K562 (cell line): ENCODE data around the gene ORC5. TPM values are rescaled to one million over a fixed set of nuclear protein-coding genes. Genes with fewer than 3 reads are reported as not detected.

Experiments
- ATAC-seq: fragments of 200-7000 bp; cut with Tn5 transposase; 3 replicates; pipeline ENCODE4 v1.9.1; 2020; ENCODE audit warnings: moderate library complexity
- BruUV-seq: library from RNA; stranded (reverse); fragments of 400-500 nt; replicated peaks from 2 replicates; lab custom pipeline; 2021; lab: Mats Ljungman, UMichigan
- CTCF ChIA-PET: fragments of 300-600 bp; formaldehyde crosslinking; extraction: SDS; loops from one replicate; lab custom pipeline; 2021; ENCODE audit warnings: low intra/inter-chr PET ratio; lab: Yijun Ruan, JAX
- POLR2A ChIA-PET: fragments of 300-600, 350-650 bp; sonication (Branson Sonifier 250); formaldehyde crosslinking; extraction: SDS; loops from one replicate; lab custom pipeline; 2021; ENCODE audit warnings: antibody characterized with exemption, inconsistent platforms; lab: Yijun Ruan, JAX
- DNase-seq, 4 experiments: peaks; one replicate each; pipeline versions ENCODE4 v3.0.0 to v3.0.0-alpha.2; 2011 to 2018; ENCODE audit warnings: low spot score in 3 of 4, mixed read lengths in 3 of 4; ENCODE audit errors: extremely low read depth in 1 of 4
- FAIRE-seq: peaks from 2 replicates; lab custom pipeline; 2011; peaks lifted over from hg19 to GRCh38; lab: Jason Lieb, UNC
- H2AFZ ChIP-seq: 2 replicates; pipeline ENCODE4 v1.6.0; 2011; ENCODE audit warnings: low read depth, low read length, control low read depth, inconsistent platforms
- H3K27ac ChIP-seq: fragments of 200-600 bp; 3 replicates; pipeline ENCODE4 v1.8.0; 2011; ENCODE audit warnings: low read depth, mild to moderate bottlenecking, control low read depth, inconsistent platforms, low read length, moderate library complexity, mixed read lengths; ENCODE audit errors: extremely low read depth
- H3K27me3 ChIP-seq, 2 experiments: fragments of 300-600 bp in 1 of 2; 2 replicates in 1 of 2; 3 replicates in 1 of 2; pipeline versions ENCODE4 v1.6.0 to v1.8.0; 2011; ENCODE audit warnings: inconsistent platforms in 2 of 2, low read length in 2 of 2, mild to moderate bottlenecking in 1 of 2, mixed read lengths in 1 of 2, moderate library complexity in 1 of 2; ENCODE audit not compliant: control insufficient read depth in 2 of 2, insufficient read depth in 2 of 2
- H3K36me3 ChIP-seq: fragments of 300-600 bp; 3 replicates; pipeline ENCODE4 v1.8.0; 2011; ENCODE audit warnings: mild to moderate bottlenecking, low read length, inconsistent platforms; ENCODE audit not compliant: control insufficient read depth, insufficient read depth
- H3K4me1 ChIP-seq, 2 experiments: fragments of 200-600 bp in 1 of 2; replicated peaks in 1 of 2; 2 replicates in 1 of 2; 3 replicates in 1 of 2; pipeline versions ENCODE4 v1.5.1 to v1.8.0; 2011; ENCODE audit warnings: inconsistent platforms in 2 of 2, low read length in 2 of 2, mild to moderate bottlenecking in 1 of 2, mixed read lengths in 1 of 2, moderate library complexity in 1 of 2; ENCODE audit not compliant: control insufficient read depth in 2 of 2, insufficient read depth in 2 of 2
- H3K4me2 ChIP-seq: 2 replicates; pipeline ENCODE4 v1.6.1; 2011; ENCODE audit warnings: low read length, control low read depth, inconsistent platforms, mixed read lengths; ENCODE audit not compliant: insufficient read depth
- H3K4me3 ChIP-seq: fragments of 200-600 bp; sonication (generic), shearing (Covaris generic); 2 replicates; pipeline ENCODE4 v1.5.1; 2016; ENCODE audit warnings: control low read depth, inconsistent platforms
- H3K79me2 ChIP-seq: fragments of 200-600 bp; 3 replicates; pipeline ENCODE4 v1.8.0; 2011; ENCODE audit warnings: low read length, inconsistent platforms; ENCODE audit not compliant: control insufficient read depth, insufficient read depth
- H3K9ac ChIP-seq, 2 experiments: 2 replicates each; pipeline versions ENCODE4 v1.6.0 to v1.6.1; 2011; ENCODE audit warnings: low read depth in 2 of 2, low read length in 2 of 2, control low read depth in 1 of 2, inconsistent platforms in 1 of 2, mild to moderate bottlenecking in 1 of 2, mixed read lengths in 1 of 2; ENCODE audit not compliant: insufficient read depth in 1 of 2
- H3K9me1 ChIP-seq: one replicate; pipeline ENCODE4 v1.6.0; 2011; ENCODE audit warnings: inconsistent platforms, mild to moderate bottlenecking, low read length, moderate library complexity; ENCODE audit not compliant: control insufficient read depth, insufficient read depth
- H3K9me3 ChIP-seq: replicated peaks from 2 replicates; pipeline ENCODE4 v1.5.1; 2011; ENCODE audit warnings: low read depth, low read length, inconsistent platforms; ENCODE audit not compliant: control insufficient read depth, insufficient read depth
- H4K20me1 ChIP-seq: replicated peaks from 2 replicates; pipeline ENCODE4 v1.6.1; 2011; ENCODE audit warnings: low read length, inconsistent platforms, mixed read lengths; ENCODE audit not compliant: control insufficient read depth, insufficient read depth
- BRD4 ChIP-seq: fragments of 200-600 bp; sonication (generic); IDR thresholded peaks from 2 replicates; pipeline ENCODE4 v1.6.1; 2017; ENCODE audit warnings: inconsistent platforms
- HDAC6 ChIP-seq: IDR thresholded peaks from 2 replicates; pipeline ENCODE4 v1.6.1; 2012; ENCODE audit warnings: low read depth, mild to moderate bottlenecking, control low read depth, inconsistent platforms, low read length, moderate library complexity
- HDGF ChIP-seq: fragments of 450-650 bp; IDR thresholded peaks from 2 replicates; pipeline ENCODE4 v1.6.1; 2016
- HMGN3 ChIP-seq: IDR thresholded peaks from 2 replicates; pipeline ENCODE4 v1.6.1; 2011; ENCODE audit warnings: borderline replicate concordance, low read depth, mild to moderate bottlenecking, mixed read lengths, low read length; ENCODE audit not compliant: insufficient read length; ENCODE audit errors: extremely low read depth
- MBD2 ChIP-seq: sonication (generic); IDR thresholded peaks from 2 replicates; pipeline ENCODE4 v1.6.1; 2016; ENCODE audit warnings: low read depth, borderline replicate concordance
- NCOR1 ChIP-seq: fragments of 450-650 bp; IDR thresholded peaks from 2 replicates; pipeline ENCODE4 v1.6.1; 2016; ENCODE audit warnings: mild to moderate bottlenecking, moderate library complexity
- POLR2A ChIP-seq: fragments of 450-650 bp; conservative IDR thresholded peaks from 2 replicates; pipeline ENCODE4 v1.6.1; 2016
- SUPT5H ChIP-seq: fragments of 450-650 bp; IDR thresholded peaks from 2 replicates; pipeline ENCODE4 v1.6.1; 2016
- ZBTB8A ChIP-seq: fragments of 450-650 bp; IDR thresholded peaks from 2 replicates; pipeline ENCODE4 v1.6.1; 2018; ENCODE audit warnings: mild to moderate bottlenecking, moderate library complexity; ENCODE audit not compliant: partially characterized antibody
- ZNF282 ChIP-seq: sonication (generic); formaldehyde crosslinking; IDR thresholded peaks from 2 replicates; pipeline ENCODE4 v1.8.1; 2023; ENCODE audit warnings: missing genetic modification reagents
- WGBS: fragments of 100-300 bp; shearing (Covaris generic); methylation state at CpG from one replicate; pipeline ENCODE4 v1.1.6; 2016; ENCODE audit warnings: low coverage, mixed read lengths; ENCODE audit not compliant: insufficient coverage; ENCODE audit errors: missing lambda C conversion rate; 5-methylcytosine and 5-hydroxymethylcytosine counted together
- in situ Hi-C: fragments of 300-500 bp; cut with MboI; formaldehyde crosslinking; loops from 4 replicates; pipeline ENCODE4 v1.15.0; 2018; ENCODE audit warnings: inconsistent platforms, mixed read lengths
- intact Hi-C: fragments of 100-400 bp; cut with micrococcal nuclease; formaldehyde crosslinking; loops from 2 replicates; pipeline ENCODE4 v1.14.2; 2022
- polyA plus RNA-seq, 8 experiments: library from polyadenylated mRNA; depleted of rRNA in 4 of 8; stranded (reverse) in 5 of 8; unstranded in 3 of 8; fragments of >200 nt; fragmentation: Nextera tagmentation in 2 of 8; fragmentation: Illumina TruSeq in 1 of 8; extraction: Ambion mirVana in 2 of 8; extraction: Trizol in 1 of 8; gene quantifications; 2 replicates each; pipeline versions ENCODE4 v1.2.1 to v1.2.3, GENCODE V29; 2011 to 2014; ENCODE audit warnings: inconsistent platforms in 1 of 8, missing spikeins in 1 of 8
- total RNA-seq, 7 experiments: library from RNA; depleted of rRNA in 6 of 7; stranded (reverse); fragments of >200 nt in 6 of 7; fragmentation: Illumina TruSeq in 2 of 7; extraction: Trizol in 2 of 7; gene quantifications; 2 replicates each; pipeline versions ENCODE4 v1.2.1 to v1.2.3, GENCODE V29; 2011 to 2021; ENCODE audit warnings: low replicate concordance in 1 of 7

Gene ORC5
- total and polyA plus RNA-seq, 9 of the 15 experiments (the other 6 are each of a cell fraction or from before 2014, with no cell fraction given) = 29.8 to 136 (median 54.8) TPM

- H3K4me1 ChIP-seq = peaks cover 3 to 13% of the 10 kb centered on the region in 2 experiments
- no peaks in the 10 kb centered on the region; the same call in 1 of the 2 replicates for H3K9me3 ChIP-seq
- BruUV-seq = no TSS peak
- intact Hi-C loops = no loop called here
- no peaks in the 10 kb centered on the region for H3K27me3 ChIP-seq
- CTCF ChIA-PET = interaction anchor here (0.7 kb wide), 1 partner anchor 17 kb away, joined by 3 read pairs; no protein-coding TSS in a partner anchor
- no peak overlapping the region for H2AFZ ChIP-seq
- ATAC-seq (peak; percentile 67), FAIRE-seq (no peak), DNase-seq (peak in 1 of 4 experiments; percentile 24)
- no peak overlapping the region for H3K9ac ChIP-seq
- H3K9me1 ChIP-seq = no peaks in the 10 kb centered on the region
- H3K4me2 ChIP-seq = no peak overlapping the region
- peaks cover 57% of the 10 kb centered on the region for H3K36me3 ChIP-seq
- TF ChIP-seq SUPT5H = 0 out of 2 replicates have a peak, but pooled peaks have one; percentile 5
- TF ChIP-seq MBD2 = no peak
- peak; percentile 52 for TF ChIP-seq POLR2A
- no peak for TF ChIP-seq NCOR1
- TF ChIP-seq ZNF282 (CRISPR knock-in tag) = no peak
- TF ChIP-seq HDAC6 = no peak
- TF ChIP-seq BRD4 = no peak
- TF ChIP-seq ZBTB8A = no peak
- TF ChIP-seq HDGF = no peak
- no peak for TF ChIP-seq HMGN3
- POLR2A ChIA-PET = interaction anchor here (1.1 kb wide), 1 partner anchor 20 kb away, joined by 3 read pairs; no protein-coding TSS in a partner anchor
- H4K20me1 ChIP-seq = no peaks in the 10 kb centered on the region
- WGBS = 28% methylated on average over 4 of the region's 4 CpGs
- in situ Hi-C loops = loop anchor here (10.0 kb wide), 1 partner anchor 722 kb away; no protein-coding TSS in a partner anchor
- no peak overlapping the region for H3K4me3 ChIP-seq
- no peaks in the 10 kb centered on the region for H3K79me2 ChIP-seq
- no peak overlapping the region for H3K27ac ChIP-seq
Measured at GRCh38 chr7:104176332-104176731, 31.5 kb downstream of the ORC5 start.
